ENCODE results near the gene TMEM141. TPM values are rescaled to one million over a fixed set of nuclear protein-coding genes. Genes with fewer than 3 reads are reported as not detected.

TMEM141 gene
- total and polyA plus RNA-seq, 2 of the 8 experiments (the other 6 are each of a cell fraction or from before 2014, with no cell fraction given): 51.1 to 137 TPM

DNA sequence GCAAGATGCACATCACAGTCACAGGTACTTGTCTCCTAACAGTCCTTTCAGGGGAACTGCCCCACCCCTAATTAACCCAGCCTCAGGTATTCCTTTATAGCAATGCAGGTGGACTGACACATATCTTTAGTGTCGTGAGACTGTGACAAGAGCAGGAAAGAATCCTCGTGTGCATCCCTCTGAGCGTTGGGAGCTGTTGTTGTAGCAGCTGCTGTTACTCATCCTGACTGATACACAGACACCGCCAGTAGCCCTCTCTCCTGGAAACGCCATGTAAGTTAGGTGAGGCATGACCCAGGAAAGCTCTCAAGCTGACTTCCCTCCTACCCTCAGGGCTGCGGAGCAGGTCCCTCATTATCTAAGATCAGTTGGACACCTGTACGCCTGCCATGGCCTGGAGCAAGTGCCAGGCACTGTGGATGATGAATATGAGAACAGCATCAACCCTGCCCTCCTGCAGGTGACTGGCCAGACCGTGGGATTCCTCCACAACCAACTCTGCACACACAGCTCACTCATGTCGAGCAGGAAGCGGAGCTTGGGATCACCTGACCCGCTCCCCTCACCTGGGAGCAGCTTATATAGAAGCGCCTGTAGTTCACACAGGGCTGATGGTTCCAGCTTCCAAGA lies 16.6 kb upstream of the TMEM141 start (continued):
- TF ChIP-seq, protein P1, sequence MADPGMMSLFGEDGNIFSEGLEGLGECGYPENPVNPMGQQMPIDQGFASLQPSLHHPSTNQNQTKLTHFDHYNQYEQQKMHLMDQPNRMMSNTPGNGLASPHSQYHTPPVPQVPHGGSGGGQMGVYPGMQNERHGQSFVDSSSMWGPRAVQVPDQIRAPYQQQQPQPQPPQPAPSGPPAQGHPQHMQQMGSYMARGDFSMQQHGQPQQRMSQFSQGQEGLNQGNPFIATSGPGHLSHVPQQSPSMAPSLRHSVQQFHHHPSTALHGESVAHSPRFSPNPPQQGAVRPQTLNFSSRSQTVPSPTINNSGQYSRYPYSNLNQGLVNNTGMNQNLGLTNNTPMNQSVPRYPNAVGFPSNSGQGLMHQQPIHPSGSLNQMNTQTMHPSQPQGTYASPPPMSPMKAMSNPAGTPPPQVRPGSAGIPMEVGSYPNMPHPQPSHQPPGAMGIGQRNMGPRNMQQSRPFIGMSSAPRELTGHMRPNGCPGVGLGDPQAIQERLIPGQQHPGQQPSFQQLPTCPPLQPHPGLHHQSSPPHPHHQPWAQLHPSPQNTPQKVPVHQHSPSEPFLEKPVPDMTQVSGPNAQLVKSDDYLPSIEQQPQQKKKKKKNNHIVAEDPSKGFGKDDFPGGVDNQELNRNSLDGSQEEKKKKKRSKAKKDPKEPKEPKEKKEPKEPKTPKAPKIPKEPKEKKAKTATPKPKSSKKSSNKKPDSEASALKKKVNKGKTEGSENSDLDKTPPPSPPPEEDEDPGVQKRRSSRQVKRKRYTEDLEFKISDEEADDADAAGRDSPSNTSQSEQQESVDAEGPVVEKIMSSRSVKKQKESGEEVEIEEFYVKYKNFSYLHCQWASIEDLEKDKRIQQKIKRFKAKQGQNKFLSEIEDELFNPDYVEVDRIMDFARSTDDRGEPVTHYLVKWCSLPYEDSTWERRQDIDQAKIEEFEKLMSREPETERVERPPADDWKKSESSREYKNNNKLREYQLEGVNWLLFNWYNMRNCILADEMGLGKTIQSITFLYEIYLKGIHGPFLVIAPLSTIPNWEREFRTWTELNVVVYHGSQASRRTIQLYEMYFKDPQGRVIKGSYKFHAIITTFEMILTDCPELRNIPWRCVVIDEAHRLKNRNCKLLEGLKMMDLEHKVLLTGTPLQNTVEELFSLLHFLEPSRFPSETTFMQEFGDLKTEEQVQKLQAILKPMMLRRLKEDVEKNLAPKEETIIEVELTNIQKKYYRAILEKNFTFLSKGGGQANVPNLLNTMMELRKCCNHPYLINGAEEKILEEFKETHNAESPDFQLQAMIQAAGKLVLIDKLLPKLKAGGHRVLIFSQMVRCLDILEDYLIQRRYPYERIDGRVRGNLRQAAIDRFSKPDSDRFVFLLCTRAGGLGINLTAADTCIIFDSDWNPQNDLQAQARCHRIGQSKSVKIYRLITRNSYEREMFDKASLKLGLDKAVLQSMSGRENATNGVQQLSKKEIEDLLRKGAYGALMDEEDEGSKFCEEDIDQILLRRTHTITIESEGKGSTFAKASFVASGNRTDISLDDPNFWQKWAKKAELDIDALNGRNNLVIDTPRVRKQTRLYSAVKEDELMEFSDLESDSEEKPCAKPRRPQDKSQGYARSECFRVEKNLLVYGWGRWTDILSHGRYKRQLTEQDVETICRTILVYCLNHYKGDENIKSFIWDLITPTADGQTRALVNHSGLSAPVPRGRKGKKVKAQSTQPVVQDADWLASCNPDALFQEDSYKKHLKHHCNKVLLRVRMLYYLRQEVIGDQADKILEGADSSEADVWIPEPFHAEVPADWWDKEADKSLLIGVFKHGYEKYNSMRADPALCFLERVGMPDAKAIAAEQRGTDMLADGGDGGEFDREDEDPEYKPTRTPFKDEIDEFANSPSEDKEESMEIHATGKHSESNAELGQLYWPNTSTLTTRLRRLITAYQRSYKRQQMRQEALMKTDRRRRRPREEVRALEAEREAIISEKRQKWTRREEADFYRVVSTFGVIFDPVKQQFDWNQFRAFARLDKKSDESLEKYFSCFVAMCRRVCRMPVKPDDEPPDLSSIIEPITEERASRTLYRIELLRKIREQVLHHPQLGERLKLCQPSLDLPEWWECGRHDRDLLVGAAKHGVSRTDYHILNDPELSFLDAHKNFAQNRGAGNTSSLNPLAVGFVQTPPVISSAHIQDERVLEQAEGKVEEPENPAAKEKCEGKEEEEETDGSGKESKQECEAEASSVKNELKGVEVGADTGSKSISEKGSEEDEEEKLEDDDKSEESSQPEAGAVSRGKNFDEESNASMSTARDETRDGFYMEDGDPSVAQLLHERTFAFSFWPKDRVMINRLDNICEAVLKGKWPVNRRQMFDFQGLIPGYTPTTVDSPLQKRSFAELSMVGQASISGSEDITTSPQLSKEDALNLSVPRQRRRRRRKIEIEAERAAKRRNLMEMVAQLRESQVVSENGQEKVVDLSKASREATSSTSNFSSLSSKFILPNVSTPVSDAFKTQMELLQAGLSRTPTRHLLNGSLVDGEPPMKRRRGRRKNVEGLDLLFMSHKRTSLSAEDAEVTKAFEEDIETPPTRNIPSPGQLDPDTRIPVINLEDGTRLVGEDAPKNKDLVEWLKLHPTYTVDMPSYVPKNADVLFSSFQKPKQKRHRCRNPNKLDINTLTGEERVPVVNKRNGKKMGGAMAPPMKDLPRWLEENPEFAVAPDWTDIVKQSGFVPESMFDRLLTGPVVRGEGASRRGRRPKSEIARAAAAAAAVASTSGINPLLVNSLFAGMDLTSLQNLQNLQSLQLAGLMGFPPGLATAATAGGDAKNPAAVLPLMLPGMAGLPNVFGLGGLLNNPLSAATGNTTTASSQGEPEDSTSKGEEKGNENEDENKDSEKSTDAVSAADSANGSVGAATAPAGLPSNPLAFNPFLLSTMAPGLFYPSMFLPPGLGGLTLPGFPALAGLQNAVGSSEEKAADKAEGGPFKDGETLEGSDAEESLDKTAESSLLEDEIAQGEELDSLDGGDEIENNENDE (IDR thresholded peaks at IDR 0.05; ENCODE audit: insufficient replicate concordance, low read length): no peak
- no peak for TF ChIP-seq TCF12 (IDR thresholded peaks at IDR 0.05; ENCODE audit: low read depth, low read length)
- TF ChIP-seq CBX5 (IDR thresholded peaks at IDR 0.05; ENCODE audit: low read depth, low read length): no peak
- no peak for TF ChIP-seq RAD21 (IDR thresholded peaks at IDR 0.05 in 1 of 2, conservative IDR thresholded peaks at IDR 0.05 in 1 of 2; ENCODE audit: low read depth in 2 of 2, low read length in 2 of 2)
- no peak for TF ChIP-seq CBX8 (IDR thresholded peaks at IDR 0.05; ENCODE audit: borderline replicate concordance, low read depth, low read length)
- TF ChIP-seq, protein P2, sequence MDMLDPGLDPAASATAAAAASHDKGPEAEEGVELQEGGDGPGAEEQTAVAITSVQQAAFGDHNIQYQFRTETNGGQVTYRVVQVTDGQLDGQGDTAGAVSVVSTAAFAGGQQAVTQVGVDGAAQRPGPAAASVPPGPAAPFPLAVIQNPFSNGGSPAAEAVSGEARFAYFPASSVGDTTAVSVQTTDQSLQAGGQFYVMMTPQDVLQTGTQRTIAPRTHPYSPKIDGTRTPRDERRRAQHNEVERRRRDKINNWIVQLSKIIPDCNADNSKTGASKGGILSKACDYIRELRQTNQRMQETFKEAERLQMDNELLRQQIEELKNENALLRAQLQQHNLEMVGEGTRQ (IDR thresholded peaks at IDR 0.05; ENCODE audit: low read length): no peak
- no peak for TF ChIP-seq ZNF274 (IDR thresholded peaks at IDR 0.05; ENCODE audit: borderline replicate concordance, extremely low read depth, low read length)
- TF ChIP-seq ASH2L (IDR thresholded peaks at IDR 0.05; ENCODE audit: low read length): no peak
- no peak for TF ChIP-seq KDM5A (IDR thresholded peaks at IDR 0.05; ENCODE audit: low read length)
- no peak for TF ChIP-seq TBP (IDR thresholded peaks at IDR 0.05; ENCODE audit: low read depth, low read length)

Data from H1 (cell line).